Loucy (cell line): ENCODE results near the gene TCAIM.

Source experiments
- H2AFZ ChIP-seq: fragments of 200-600 bp; sonication (generic); 2 replicates; pipeline ENCODE4 v1.6.0; 2016; ENCODE audit warnings: antibody characterized with exemption, mild to moderate bottlenecking, low read length, moderate library complexity
- H3F3A ChIP-seq: fragments of 200-600 bp; 2 replicates; pipeline ENCODE4 v1.6.0; 2016; ENCODE audit warnings: antibody characterized with exemption, low read depth, mild to moderate bottlenecking
- H3K27me3 ChIP-seq: fragments of 200-600 bp; sonication (generic); 2 replicates; pipeline ENCODE4 v1.6.1; 2014; ENCODE audit warnings: low read length, mild to moderate bottlenecking; ENCODE audit not compliant: insufficient read depth, poor library complexity, severe bottlenecking
- H3K36me3 ChIP-seq: fragments of 200-600 bp; sonication (generic); 2 replicates; pipeline ENCODE4 v1.6.1; 2016; ENCODE audit warnings: low read length; ENCODE audit not compliant: insufficient read depth
- H3K4me1 ChIP-seq: fragments of 200-600 bp; sonication (generic); 2 replicates; pipeline ENCODE4 v1.5.1; 2014; ENCODE audit warnings: low read length, mild to moderate bottlenecking; ENCODE audit not compliant: insufficient read depth, poor library complexity, severe bottlenecking
- H3K4me2 ChIP-seq: fragments of 200-600 bp; sonication (generic); 2 replicates; pipeline ENCODE4 v1.6.0; 2014; ENCODE audit warnings: antibody characterized with exemption, low read length, low read depth, mild to moderate bottlenecking; ENCODE audit not compliant: poor library complexity, severe bottlenecking
- H3K4me3 ChIP-seq: fragments of 200-600 bp; sonication (generic); 2 replicates; pipeline ENCODE4 v1.5.1; 2014; ENCODE audit warnings: low read length, mild to moderate bottlenecking, mixed read lengths; ENCODE audit not compliant: poor library complexity, severe bottlenecking
- H3K79me2 ChIP-seq: fragments of 200-600 bp; sonication (generic); 2 replicates; pipeline ENCODE4 v1.6.1; 2014; ENCODE audit warnings: low read length; ENCODE audit not compliant: insufficient read depth
- H3K9ac ChIP-seq: fragments of 200-600 bp; sonication (generic); 2 replicates; pipeline ENCODE4 v1.6.0; 2014; ENCODE audit warnings: mild to moderate bottlenecking, low read depth, low read length, moderate library complexity; ENCODE audit not compliant: poor library complexity, severe bottlenecking
- H3K9me2 ChIP-seq: fragments of 200-600 bp; sonication (generic); replicated peaks from 2 replicates; pipeline ENCODE4 v1.6.1; 2016; ENCODE audit warnings: low read depth, low read length, mixed read lengths
- H3K9me3 ChIP-seq: fragments of 200-600 bp; sonication (generic); 2 replicates; pipeline ENCODE4 v1.6.1; 2014; ENCODE audit warnings: mild to moderate bottlenecking, antibody characterized with exemption, low read length, low read depth; ENCODE audit not compliant: insufficient read depth
- H4K20me1 ChIP-seq: fragments of 200-600 bp; sonication (generic); 2 replicates; pipeline ENCODE4 v1.6.0; 2014; ENCODE audit warnings: antibody characterized with exemption, low read length, mild to moderate bottlenecking; ENCODE audit not compliant: insufficient read depth, poor library complexity, severe bottlenecking
- EZH2phosphoT487 ChIP-seq: fragments of 200-600 bp; IDR thresholded peaks from 2 replicates; pipeline ENCODE4 v1.6.1; 2018; ENCODE audit warnings: antibody characterized with exemption, mild to moderate bottlenecking, moderate library complexity, borderline replicate concordance
- TF ChIP-seq, protein P1 (sequence below): fragments of 200-600 bp; sonication (generic); conservative IDR thresholded peaks from 2 replicates; pipeline ENCODE4 v1.5.1; 2014; ENCODE audit warnings: mild to moderate bottlenecking, antibody characterized with exemption, low read length

TCAIM gene

DNA sequence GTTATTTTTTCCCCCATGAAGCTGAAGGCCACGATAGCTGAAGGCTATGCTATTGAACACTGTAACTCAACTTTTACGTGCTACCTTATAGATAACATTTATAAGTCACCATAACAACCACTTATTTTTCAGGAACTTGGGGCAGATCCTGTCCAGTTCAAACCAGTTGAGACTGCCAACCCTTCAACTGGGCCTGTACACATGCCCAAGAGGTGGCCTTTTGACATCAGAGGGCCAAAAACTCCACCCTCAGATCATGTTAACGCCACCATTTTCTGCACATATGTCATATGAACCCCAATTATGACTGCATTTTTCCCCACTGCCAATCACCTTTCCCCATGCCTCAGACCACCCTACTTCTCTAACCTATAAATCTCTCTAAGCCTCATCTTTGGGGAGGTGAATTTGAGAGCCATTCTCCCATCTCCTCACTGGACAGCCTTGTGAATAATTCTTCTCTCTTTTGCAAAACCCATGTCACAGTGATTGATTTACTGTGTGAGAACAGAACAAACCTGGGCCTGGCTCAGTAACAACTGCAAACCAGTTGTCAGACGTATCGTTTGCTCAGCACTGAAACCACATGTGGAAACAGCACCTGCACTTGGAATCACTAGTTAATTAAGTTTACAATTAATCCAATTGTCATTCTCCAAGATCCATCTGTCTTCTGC lies 96.4 kb downstream of the TCAIM start:
- H2AFZ ChIP-seq, result no peak overlapping the region
- no peaks in the 10 kb centered on the region for H3K36me3 ChIP-seq
- H3K27me3 ChIP-seq, result no peaks in the 10 kb centered on the region
- H4K20me1 ChIP-seq, result no peaks in the 10 kb centered on the region
- H3F3A ChIP-seq, result peaks cover 8% of the 10 kb centered on the region
- peaks cover 24% of the 10 kb centered on the region for H3K4me1 ChIP-seq
- H3K9me2 ChIP-seq, result no peaks in the 10 kb centered on the region
- no peak overlapping the region for H3K9ac ChIP-seq
- peaks cover 12% of the 10 kb centered on the region; the same call in 1 of the 2 replicates for H3K79me2 ChIP-seq
- H3K4me2 ChIP-seq, result no peak overlapping the region
- H3K4me3 ChIP-seq, result no peak overlapping the region
- TF ChIP-seq, protein P1, sequence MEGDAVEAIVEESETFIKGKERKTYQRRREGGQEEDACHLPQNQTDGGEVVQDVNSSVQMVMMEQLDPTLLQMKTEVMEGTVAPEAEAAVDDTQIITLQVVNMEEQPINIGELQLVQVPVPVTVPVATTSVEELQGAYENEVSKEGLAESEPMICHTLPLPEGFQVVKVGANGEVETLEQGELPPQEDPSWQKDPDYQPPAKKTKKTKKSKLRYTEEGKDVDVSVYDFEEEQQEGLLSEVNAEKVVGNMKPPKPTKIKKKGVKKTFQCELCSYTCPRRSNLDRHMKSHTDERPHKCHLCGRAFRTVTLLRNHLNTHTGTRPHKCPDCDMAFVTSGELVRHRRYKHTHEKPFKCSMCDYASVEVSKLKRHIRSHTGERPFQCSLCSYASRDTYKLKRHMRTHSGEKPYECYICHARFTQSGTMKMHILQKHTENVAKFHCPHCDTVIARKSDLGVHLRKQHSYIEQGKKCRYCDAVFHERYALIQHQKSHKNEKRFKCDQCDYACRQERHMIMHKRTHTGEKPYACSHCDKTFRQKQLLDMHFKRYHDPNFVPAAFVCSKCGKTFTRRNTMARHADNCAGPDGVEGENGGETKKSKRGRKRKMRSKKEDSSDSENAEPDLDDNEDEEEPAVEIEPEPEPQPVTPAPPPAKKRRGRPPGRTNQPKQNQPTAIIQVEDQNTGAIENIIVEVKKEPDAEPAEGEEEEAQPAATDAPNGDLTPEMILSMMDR, result no peak
- TF ChIP-seq EZH2phosphoT487, result no peak
- no peaks in the 10 kb centered on the region for H3K9me3 ChIP-seq

DNA sequence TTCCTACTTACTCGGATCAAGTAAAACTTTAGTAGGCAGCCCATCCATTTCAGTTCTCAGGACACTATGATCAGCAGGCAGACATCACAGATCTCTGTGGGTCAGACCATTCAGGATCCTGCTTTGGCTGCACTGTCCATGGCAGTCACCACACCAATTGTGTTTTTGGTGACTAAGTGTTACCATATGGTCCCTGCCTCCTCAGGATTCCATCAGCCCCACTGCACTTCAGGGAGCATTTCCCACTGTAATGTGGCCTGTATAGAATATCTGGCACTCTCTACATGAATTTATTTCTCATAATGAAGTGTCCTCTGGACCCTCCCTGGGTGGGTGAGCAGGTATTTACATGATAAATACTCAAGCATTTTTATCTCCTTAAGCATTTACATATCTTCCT lies 97.6 kb downstream of the TCAIM start:
- TF ChIP-seq, protein P1, result no peak
- no peak for TF ChIP-seq EZH2phosphoT487
- H3K27me3 ChIP-seq, result no peaks in the 10 kb centered on the region
- H3K9me2 ChIP-seq, result no peaks in the 10 kb centered on the region; the same call in 1 of the 2 replicates
- peaks cover 36% of the 10 kb centered on the region for H3K4me1 ChIP-seq
- H3F3A ChIP-seq, result peaks cover 18% of the 10 kb centered on the region
- no peaks in the 10 kb centered on the region for H3K9me3 ChIP-seq
- H3K36me3 ChIP-seq, result no peaks in the 10 kb centered on the region
- no peak overlapping the region for H2AFZ ChIP-seq
- H3K4me2 ChIP-seq, result no peak overlapping the region
- H3K79me2 ChIP-seq, result peaks cover 12% of the 10 kb centered on the region; the same call in 1 of the 2 replicates
- no peak overlapping the region for H3K4me3 ChIP-seq
- H3K9ac ChIP-seq, result no peak overlapping the region
- H4K20me1 ChIP-seq, result no peaks in the 10 kb centered on the region

DNA sequence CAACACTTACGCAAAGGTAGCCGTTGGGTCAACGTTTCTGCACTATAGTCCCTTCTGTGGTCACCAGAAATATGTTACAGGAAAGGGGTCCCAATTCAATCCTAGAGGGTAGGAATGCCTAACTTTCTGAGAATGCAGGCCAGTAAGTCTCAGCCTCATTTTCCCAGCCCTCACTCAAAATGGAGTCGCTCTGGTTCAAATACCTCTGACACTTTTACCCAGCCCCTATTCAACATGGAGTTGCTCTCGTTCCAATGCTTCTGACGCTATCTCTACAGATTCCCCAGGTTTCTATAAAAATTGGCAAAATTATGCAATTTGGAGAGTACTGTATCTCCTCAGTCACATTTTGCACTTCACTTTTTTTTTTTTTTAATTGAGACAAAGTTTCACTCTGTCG lies 99.2 kb downstream of the TCAIM start:
- no peak overlapping the region for H3K4me3 ChIP-seq
- H3K9me2 ChIP-seq, result no peaks in the 10 kb centered on the region; the same call in 1 of the 2 replicates
- H3K4me1 ChIP-seq, result peaks cover 53% of the 10 kb centered on the region
- H2AFZ ChIP-seq, result no peak overlapping the region
- no peaks in the 10 kb centered on the region for H4K20me1 ChIP-seq
- H3K4me2 ChIP-seq, result no peak overlapping the region
- H3K27me3 ChIP-seq, result no peaks in the 10 kb centered on the region
- peaks cover 12% of the 10 kb centered on the region; the same call in 1 of the 2 replicates for H3K79me2 ChIP-seq
- H3K9me3 ChIP-seq, result no peaks in the 10 kb centered on the region
- no peaks in the 10 kb centered on the region for H3K36me3 ChIP-seq
- peaks cover 22% of the 10 kb centered on the region for H3F3A ChIP-seq
- TF ChIP-seq, protein P1, result no peak
- no peak overlapping the region for H3K9ac ChIP-seq
